MM.1S (cell line): Measurements from ENCODE around the gene GDF7.

ENCODE experiments used
- DNase-seq: peaks from one replicate; pipeline ENCODE4 v3.0.0-alpha.2; 2015
- H2AFZ ChIP-seq: fragments of 300-600 bp; sonication (generic); 2 replicates; pipeline ENCODE4 v1.6.0; 2016; ENCODE audit warnings: antibody characterized with exemption, low read length
- H3F3A ChIP-seq: fragments of 300-600 bp; sonication (generic); 2 replicates; pipeline ENCODE4 v1.6.1; 2016; ENCODE audit warnings: mild to moderate bottlenecking, antibody characterized with exemption, low read length, moderate library complexity, mixed read lengths; ENCODE audit not compliant: insufficient read depth
- H3K27ac ChIP-seq: fragments of 300-600 bp; sonication (generic); 2 replicates; pipeline ENCODE4 v1.5.1; 2016; ENCODE audit warnings: mild to moderate bottlenecking, low read length
- H3K27me3 ChIP-seq: fragments of 300-600 bp; sonication (generic); replicated peaks from 2 replicates; pipeline ENCODE4 v1.6.0; 2016; ENCODE audit warnings: low read length; ENCODE audit not compliant: insufficient read depth
- H3K36me3 ChIP-seq: fragments of 300-600 bp; sonication (generic); replicated peaks from 2 replicates; pipeline ENCODE4 v1.6.1; 2016; ENCODE audit warnings: mild to moderate bottlenecking, low read length, mixed read lengths; ENCODE audit not compliant: insufficient read depth
- H3K4me1 ChIP-seq: fragments of 300-600 bp; sonication (generic); 2 replicates; pipeline ENCODE4 v1.6.1; 2016; ENCODE audit warnings: low read length, mixed read lengths
- H3K4me2 ChIP-seq: fragments of 300-600 bp; sonication (generic); 2 replicates; pipeline ENCODE4 v1.6.0; 2016; ENCODE audit warnings: low read depth, low read length
- H3K4me3 ChIP-seq: fragments of 300-600 bp; sonication (generic); 2 replicates; pipeline ENCODE4 v1.5.1; 2016; ENCODE audit warnings: low read length, mixed read lengths
- H3K79me2 ChIP-seq: fragments of 300-600 bp; sonication (generic); 2 replicates; pipeline ENCODE4 v1.6.1; 2016; ENCODE audit warnings: mixed run types, low read length, mixed read lengths
- H3K9ac ChIP-seq: fragments of 300-600 bp; sonication (generic); 2 replicates; pipeline ENCODE4 v1.6.1; 2016; ENCODE audit warnings: low read length, mixed read lengths
- H3K9me2 ChIP-seq: fragments of 300-600 bp; sonication (generic); replicated peaks from 2 replicates; pipeline ENCODE4 v1.6.1; 2016; ENCODE audit warnings: mild to moderate bottlenecking, low read length, mixed read lengths; ENCODE audit not compliant: insufficient read depth
- H3K9me3 ChIP-seq: fragments of 300-600 bp; sonication (generic); replicated peaks from 2 replicates; pipeline ENCODE4 v1.6.1; 2016; ENCODE audit warnings: mild to moderate bottlenecking, low read length, mixed read lengths; ENCODE audit not compliant: insufficient read depth
- H4K20me1 ChIP-seq: fragments of 300-600 bp; sonication (generic); 2 replicates; pipeline ENCODE4 v1.6.1; 2016; ENCODE audit warnings: mild to moderate bottlenecking, low read length, moderate library complexity, mixed read lengths; ENCODE audit not compliant: insufficient read depth
- EZH2 ChIP-seq: fragments of 300-600 bp; sonication (generic); optimal IDR thresholded peaks from 2 replicates; pipeline ENCODE3; 2017; ENCODE audit warnings: low read depth, mild to moderate bottlenecking, antibody characterized with exemption, low read length, mixed read lengths
- EZH2phosphoT487 ChIP-seq: fragments of 300-600 bp; sonication (generic); IDR thresholded peaks from 2 replicates; pipeline ENCODE4 v1.6.1; 2018; ENCODE audit warnings: antibody characterized with exemption, low read length
- TF ChIP-seq, protein P1 (sequence below): fragments of 300-600 bp; sonication (generic); IDR thresholded peaks from 2 replicates; pipeline ENCODE4 v1.5.1; 2016; ENCODE audit warnings: antibody characterized with exemption, low read length, mixed read lengths

Gene GDF7

DNA sequence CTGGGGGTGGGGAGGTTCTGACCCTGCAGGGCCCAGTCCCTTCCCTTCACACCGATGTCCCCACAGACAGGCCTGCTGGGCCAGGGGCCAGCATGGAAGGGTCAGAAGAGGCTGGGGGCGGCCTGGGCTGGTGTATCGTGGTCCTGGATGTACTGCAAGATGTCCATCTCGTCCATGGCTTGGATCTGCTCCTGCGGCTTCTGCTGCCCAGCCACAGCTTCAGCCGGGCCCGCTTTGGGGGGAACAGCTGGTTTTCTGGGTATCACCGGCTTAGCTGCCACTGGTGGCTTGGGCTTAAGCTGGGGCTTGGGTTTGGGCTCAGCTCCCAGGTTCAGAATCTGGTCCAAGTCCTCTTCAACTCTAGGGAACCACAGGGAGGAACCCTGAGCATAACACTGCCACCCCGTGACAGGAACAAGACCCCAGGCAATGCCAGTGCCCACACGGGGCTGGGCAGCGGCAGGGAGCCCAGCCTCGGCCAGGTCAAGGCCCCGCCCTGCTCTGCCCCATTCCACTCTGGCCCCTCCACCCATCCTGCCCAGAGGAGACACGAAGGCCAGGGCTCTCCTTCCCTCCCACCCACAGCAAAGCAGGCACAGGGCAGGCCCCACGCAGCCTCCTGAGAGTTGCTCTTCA, 47.9 kb upstream of the GDF7 start:
- H3K4me2 ChIP-seq = no peak overlapping the region

DNA sequence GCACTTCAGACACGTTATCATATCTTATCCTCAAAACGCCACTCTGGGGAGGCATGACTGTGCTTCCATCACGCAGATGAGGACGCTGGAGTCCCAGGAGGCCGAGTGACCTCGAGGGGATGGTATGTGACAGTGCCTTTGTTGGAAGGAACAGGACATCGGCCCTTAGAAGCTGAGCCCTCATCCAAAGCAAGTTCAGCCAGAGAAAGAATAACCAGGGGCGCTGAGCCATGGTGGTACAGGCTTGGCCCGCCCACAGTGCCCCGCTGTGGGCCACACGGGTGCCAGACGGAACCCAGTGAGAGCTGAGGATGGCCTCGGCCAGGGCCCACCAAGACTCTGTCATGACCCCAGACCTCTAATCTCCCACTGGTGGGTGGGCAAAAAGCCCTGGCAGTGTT, 47.3 kb upstream of the GDF7 start:
- Histone ChIP-seq H3K79me2 (no peaks in the 10 kb centered on the region), H3K4me3 (no peak overlapping the region), H3K9ac (no peak overlapping the region), H3K4me1 (peaks cover 5% of the 10 kb centered on the region), H3F3A (peaks cover 1% of the 10 kb centered on the region; the same call in 1 of the 2 replicates), H3K9me3 (no peaks in the 10 kb centered on the region), H3K27me3 (no peaks in the 10 kb centered on the region), H3K4me2 (no peak overlapping the region), H3K27ac (no peak overlapping the region), H2AFZ (no peak overlapping the region), H4K20me1 (no peaks in the 10 kb centered on the region), H3K9me2 (no peaks in the 10 kb centered on the region), H3K36me3 (no peaks in the 10 kb centered on the region)
- DNase-seq = no peak
- TF ChIP-seq, protein P1, sequence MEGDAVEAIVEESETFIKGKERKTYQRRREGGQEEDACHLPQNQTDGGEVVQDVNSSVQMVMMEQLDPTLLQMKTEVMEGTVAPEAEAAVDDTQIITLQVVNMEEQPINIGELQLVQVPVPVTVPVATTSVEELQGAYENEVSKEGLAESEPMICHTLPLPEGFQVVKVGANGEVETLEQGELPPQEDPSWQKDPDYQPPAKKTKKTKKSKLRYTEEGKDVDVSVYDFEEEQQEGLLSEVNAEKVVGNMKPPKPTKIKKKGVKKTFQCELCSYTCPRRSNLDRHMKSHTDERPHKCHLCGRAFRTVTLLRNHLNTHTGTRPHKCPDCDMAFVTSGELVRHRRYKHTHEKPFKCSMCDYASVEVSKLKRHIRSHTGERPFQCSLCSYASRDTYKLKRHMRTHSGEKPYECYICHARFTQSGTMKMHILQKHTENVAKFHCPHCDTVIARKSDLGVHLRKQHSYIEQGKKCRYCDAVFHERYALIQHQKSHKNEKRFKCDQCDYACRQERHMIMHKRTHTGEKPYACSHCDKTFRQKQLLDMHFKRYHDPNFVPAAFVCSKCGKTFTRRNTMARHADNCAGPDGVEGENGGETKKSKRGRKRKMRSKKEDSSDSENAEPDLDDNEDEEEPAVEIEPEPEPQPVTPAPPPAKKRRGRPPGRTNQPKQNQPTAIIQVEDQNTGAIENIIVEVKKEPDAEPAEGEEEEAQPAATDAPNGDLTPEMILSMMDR = no peak
- TF ChIP-seq EZH2phosphoT487 (no peak), EZH2 (no peak)

More for the DNA sequence above, 47.9 kb upstream of the GDF7 start:
- no peak overlapping the region for H3K9ac ChIP-seq
- peaks cover 11% of the 10 kb centered on the region for H3K4me1 ChIP-seq
- H3K36me3 ChIP-seq = no peaks in the 10 kb centered on the region
- peaks cover 7% of the 10 kb centered on the region; the same call in 1 of the 2 replicates for H3F3A ChIP-seq
- H2AFZ ChIP-seq = no peak overlapping the region
- H3K9me2 ChIP-seq = no peaks in the 10 kb centered on the region
- no peaks in the 10 kb centered on the region for H3K9me3 ChIP-seq
- no peaks in the 10 kb centered on the region for H3K79me2 ChIP-seq
- no peaks in the 10 kb centered on the region for H4K20me1 ChIP-seq
- no peak for DNase-seq
- no peak overlapping the region for H3K27ac ChIP-seq
- TF ChIP-seq EZH2 (no peak), EZH2phosphoT487 (no peak)
- TF ChIP-seq, protein P1 = no peak
- no peaks in the 10 kb centered on the region for H3K27me3 ChIP-seq
- no peak overlapping the region for H3K4me3 ChIP-seq

DNA sequence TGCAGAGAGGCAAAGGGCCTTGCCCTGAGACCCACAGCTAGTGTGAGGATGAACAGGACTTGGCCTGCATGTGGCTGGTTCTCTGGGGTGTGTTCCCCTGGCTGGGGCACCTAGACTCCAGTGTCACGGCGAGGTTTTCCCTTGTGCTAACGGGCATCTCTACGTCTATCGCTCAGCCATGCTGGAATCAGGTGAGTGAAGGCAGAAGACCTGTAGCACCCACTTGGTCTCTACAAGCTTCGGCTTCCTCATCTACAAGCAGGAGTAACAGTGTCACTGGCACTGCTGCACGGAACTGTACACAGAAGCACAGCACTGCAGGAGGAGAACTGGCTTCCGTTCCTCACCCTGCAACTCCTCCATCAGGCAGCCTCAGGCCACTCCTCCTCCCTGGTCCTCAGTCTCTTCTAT, 46.7 kb upstream of the GDF7 start:
- Histone ChIP-seq H3K27ac (no peak overlapping the region), H3K4me1 (no peaks in the 10 kb centered on the region), H3K9ac (no peak overlapping the region), H3K9me3 (no peaks in the 10 kb centered on the region), H3K4me3 (no peak overlapping the region), H2AFZ (no peak overlapping the region), H3K79me2 (no peaks in the 10 kb centered on the region), H3K4me2 (no peak overlapping the region), H3F3A (no peaks in the 10 kb centered on the region), H3K9me2 (no peaks in the 10 kb centered on the region), H3K36me3 (no peaks in the 10 kb centered on the region), H3K27me3 (no peaks in the 10 kb centered on the region), H4K20me1 (no peaks in the 10 kb centered on the region)
- TF ChIP-seq, protein P1 = no peak
- no peak for TF ChIP-seq EZH2
- TF ChIP-seq EZH2phosphoT487 = no peak
- DNase-seq = no peak
